ENCODE measurements around the gene TMEM222. TPM values are rescaled to one million over a fixed set of nuclear protein-coding genes. Genes with fewer than 3 reads are reported as not detected.

TMEM222 gene
- total and polyA plus RNA-seq, 5 donors from 2014 or later: 26.3 to 71.2 (median 64.3) TPM

GRCh38 chr1:27307874-27308598, 13.9 kb upstream of the TMEM222 start:
- Mint-ChIP-seq H3K9me3 (no peaks in the 10 kb centered on the region), H3K4me3 (no peak overlapping the region), H3K36me3 (peaks cover 17% of the 10 kb centered on the region), H3K4me1 (no peaks in the 10 kb centered on the region), H3K27me3 (peaks cover 4% of the 10 kb centered on the region), H3K27ac (no peak overlapping the region)
- peaks cover 21% of the 10 kb centered on the region for H3K36me3 ChIP-seq (ENCODE audit: control insufficient read depth, insufficient read depth, low read length)
- DNase-seq: no peak
- no peaks in the 10 kb centered on the region for H3K4me1 ChIP-seq (ENCODE audit: control insufficient read depth, insufficient read depth, low read length, poor library complexity, severe bottlenecking)
- no peaks in the 10 kb centered on the region for H3K27me3 ChIP-seq (ENCODE audit: control insufficient read depth, insufficient read depth, low read length)
- ATAC-seq (ENCODE audit: low read depth in 2 of 2): no peak
- no peaks in the 10 kb centered on the region for H3K9me3 ChIP-seq (ENCODE audit: control insufficient read depth in 2 of 2, low read length in 2 of 2)
- H3K4me3 ChIP-seq (ENCODE audit: low read depth, low read length): no peak overlapping the region
- H3K27ac ChIP-seq (ENCODE audit: insufficient read depth, low read length, poor library complexity, severe bottlenecking): no peak overlapping the region

DNA sequence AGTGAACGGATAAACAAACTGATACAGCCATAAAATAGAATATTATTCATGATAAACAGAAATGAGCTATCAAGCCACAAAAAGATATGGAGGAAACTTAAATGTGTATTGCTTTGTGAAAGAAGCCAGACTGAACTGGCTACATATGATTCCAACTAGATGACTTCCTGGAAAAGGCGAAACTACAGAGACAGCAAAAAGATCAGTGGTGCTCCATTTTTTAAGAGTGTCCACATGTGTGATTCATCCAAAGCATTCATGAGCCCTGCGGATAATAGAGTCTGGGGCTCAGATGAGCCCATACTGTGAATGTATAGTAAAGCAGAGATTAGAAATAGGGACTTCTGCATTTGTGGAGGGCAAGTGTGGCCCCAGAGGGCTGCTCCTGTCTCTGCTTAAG, 7.8 kb upstream of the TMEM222 start:
- Histone ChIP-seq H3K27ac (ENCODE audit: insufficient read depth, low read length, poor library complexity, severe bottlenecking) (no peak overlapping the region), H3K27me3 (ENCODE audit: control insufficient read depth, insufficient read depth, low read length) (no peaks in the 10 kb centered on the region), H3K9me3 (ENCODE audit: control insufficient read depth in 2 of 2, low read length in 2 of 2) (no peaks in the 10 kb centered on the region), H3K36me3 (ENCODE audit: control insufficient read depth, insufficient read depth, low read length) (no peaks in the 10 kb centered on the region), H3K4me3 (ENCODE audit: low read depth, low read length) (no peak overlapping the region), H3K4me1 (ENCODE audit: control insufficient read depth, insufficient read depth, low read length, poor library complexity, severe bottlenecking) (no peaks in the 10 kb centered on the region)
- Mint-ChIP-seq H3K27ac (peak overlapping the region in 1 of 3 donors; percentile 51), H3K4me3 (no peak overlapping the region), H3K36me3 (peaks cover 7% of the 10 kb centered on the region), H3K27me3 (peaks cover 12% of the 10 kb centered on the region), H3K9me3 (no peaks in the 10 kb centered on the region), H3K4me1 (peaks cover 0 to 2% (median 0%) of the 10 kb centered on the region in 4 donors)
- ATAC-seq (ENCODE audit: low read depth in 2 of 2) (no peak), DNase-seq (no peak)

DNA sequence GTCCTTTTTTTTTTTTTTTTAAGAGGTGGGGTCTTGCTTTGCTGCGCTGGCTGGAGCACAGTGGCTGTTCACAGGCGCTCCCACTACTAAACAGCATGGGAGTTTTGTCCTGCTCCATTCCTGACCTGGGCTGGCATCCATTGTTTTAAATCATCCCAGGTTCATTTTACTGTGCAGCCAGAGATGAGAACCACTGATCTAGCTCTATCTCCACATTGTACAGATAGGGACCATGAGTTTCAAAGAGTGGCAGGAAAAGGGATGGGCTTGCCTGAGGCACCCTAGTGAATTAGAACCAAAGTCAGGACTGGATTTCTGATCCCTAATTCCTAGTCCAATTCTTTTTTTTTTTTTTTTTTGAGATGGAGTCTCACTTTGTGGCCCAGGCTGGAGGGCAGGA, 7.2 kb upstream of the TMEM222 start:
- no peak overlapping the region for H3K27ac Mint-ChIP-seq
- DNase-seq: no peak
- peaks cover 7% of the 10 kb centered on the region for H3K36me3 Mint-ChIP-seq
- Histone ChIP-seq H3K36me3 (ENCODE audit: control insufficient read depth, insufficient read depth, low read length) (no peaks in the 10 kb centered on the region), H3K4me1 (ENCODE audit: control insufficient read depth, insufficient read depth, low read length, poor library complexity, severe bottlenecking) (no peaks in the 10 kb centered on the region), H3K4me3 (ENCODE audit: low read depth, low read length) (no peak overlapping the region), H3K9me3 (ENCODE audit: control insufficient read depth in 2 of 2, low read length in 2 of 2) (no peaks in the 10 kb centered on the region), H3K27ac (ENCODE audit: insufficient read depth, low read length, poor library complexity, severe bottlenecking) (no peak overlapping the region), H3K27me3 (ENCODE audit: control insufficient read depth, insufficient read depth, low read length) (peaks cover 2% of the 10 kb centered on the region)
- no peak for ATAC-seq (ENCODE audit: low read depth in 2 of 2)
- H3K27me3 Mint-ChIP-seq: peaks cover 12% of the 10 kb centered on the region
- peaks cover 0 to 2% (median 0%) of the 10 kb centered on the region in 4 donors for H3K4me1 Mint-ChIP-seq
- H3K4me3 Mint-ChIP-seq: no peak overlapping the region
- H3K9me3 Mint-ChIP-seq: no peaks in the 10 kb centered on the region

DNA sequence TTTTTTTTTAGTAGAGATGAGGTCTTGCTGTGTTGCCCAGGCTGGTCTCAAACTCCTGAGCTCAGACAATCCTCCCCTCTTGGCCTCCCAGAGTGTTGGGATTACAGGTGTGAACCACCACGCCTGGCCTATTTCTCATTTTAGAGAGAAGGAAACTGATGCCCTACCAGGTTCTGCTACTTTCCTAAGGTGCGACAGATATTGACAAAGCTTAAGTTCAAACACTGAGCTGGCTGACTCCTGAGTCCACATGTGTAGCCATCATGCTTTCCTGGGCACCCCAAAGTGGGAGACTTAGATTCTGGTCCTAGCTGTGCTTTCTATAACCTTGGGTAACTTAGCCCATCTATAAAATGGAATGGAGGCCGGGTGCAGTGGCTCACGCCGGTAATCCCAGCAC, 5.1 kb upstream of the TMEM222 start:
- H3K4me1 ChIP-seq (ENCODE audit: control insufficient read depth, insufficient read depth, low read length, poor library complexity, severe bottlenecking): no peaks in the 10 kb centered on the region
- no peak for ATAC-seq (ENCODE audit: low read depth in 2 of 2)
- H3K27ac ChIP-seq (ENCODE audit: insufficient read depth, low read length, poor library complexity, severe bottlenecking): no peak overlapping the region
- peaks cover 20% of the 10 kb centered on the region for H3K27me3 Mint-ChIP-seq
- H3K36me3 ChIP-seq (ENCODE audit: control insufficient read depth, insufficient read depth, low read length): no peaks in the 10 kb centered on the region
- peaks cover 3 to 10% (median 6%) of the 10 kb centered on the region in 4 donors for H3K4me1 Mint-ChIP-seq
- H3K36me3 Mint-ChIP-seq: no peaks in the 10 kb centered on the region
- H3K27ac Mint-ChIP-seq: no peak overlapping the region
- H3K9me3 Mint-ChIP-seq: no peaks in the 10 kb centered on the region
- peaks cover 2% of the 10 kb centered on the region for H3K27me3 ChIP-seq (ENCODE audit: control insufficient read depth, insufficient read depth, low read length)
- no peak overlapping the region for H3K4me3 Mint-ChIP-seq
- H3K4me3 ChIP-seq (ENCODE audit: low read depth, low read length): no peak overlapping the region
- no peak for DNase-seq
- no peaks in the 10 kb centered on the region for H3K9me3 ChIP-seq (ENCODE audit: control insufficient read depth in 2 of 2, low read length in 2 of 2)

DNA sequence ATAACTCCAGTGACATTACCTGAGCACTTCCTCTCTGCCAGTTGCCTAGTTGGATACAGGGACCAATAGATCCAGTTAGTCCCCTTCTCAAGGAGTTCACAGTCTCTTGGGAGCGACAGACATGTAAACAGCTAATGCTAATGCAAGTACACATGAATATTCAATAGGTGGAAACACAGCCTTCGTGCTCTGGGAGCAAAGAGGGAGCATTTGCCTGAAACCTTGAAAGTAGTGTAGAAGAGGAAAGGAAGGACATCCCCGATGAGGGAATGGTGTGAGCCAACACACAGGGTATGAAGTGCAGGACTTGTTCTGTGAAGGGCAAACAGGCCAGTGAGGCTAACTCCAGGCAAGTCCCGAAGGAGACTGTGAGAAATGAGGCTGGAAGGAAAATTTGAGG, 3.8 kb upstream of the TMEM222 start:
- ATAC-seq (ENCODE audit: low read depth in 2 of 2): no peak

DNA sequence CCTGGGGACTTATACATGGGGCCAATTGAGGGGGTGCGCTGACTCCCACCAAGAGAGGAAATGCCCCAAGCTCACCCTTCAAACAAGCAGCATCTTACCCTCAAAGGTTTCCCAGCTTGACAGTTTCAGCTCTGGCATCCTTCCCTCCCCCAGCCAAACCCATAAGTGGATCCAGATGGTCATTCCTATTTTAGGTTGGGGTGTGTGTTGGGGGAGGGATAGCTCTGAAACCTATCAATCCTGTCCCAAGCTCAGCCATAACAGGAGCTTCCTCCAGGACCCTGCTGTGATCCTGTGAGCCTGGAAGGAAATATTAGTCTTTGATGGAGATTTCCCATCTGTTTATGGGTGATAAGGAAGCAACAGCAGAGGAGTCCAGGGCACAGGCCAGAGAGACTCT, 3.4 kb upstream of the TMEM222 start:
- Mint-ChIP-seq H3K27ac (peak overlapping the region in 1 of 3 donors; percentile 74), H3K4me1 (peaks cover 5 to 21% (median 11%) of the 10 kb centered on the region in 4 donors), H3K9me3 (no peaks in the 10 kb centered on the region), H3K36me3 (peaks cover under 1% of the 10 kb centered on the region), H3K4me3 (no peak overlapping the region), H3K27me3 (peaks cover 19% of the 10 kb centered on the region)
- Histone ChIP-seq H3K9me3 (ENCODE audit: control insufficient read depth in 2 of 2, low read length in 2 of 2) (no peaks in the 10 kb centered on the region), H3K27ac (ENCODE audit: insufficient read depth, low read length, poor library complexity, severe bottlenecking) (no peak overlapping the region), H3K4me1 (ENCODE audit: control insufficient read depth, insufficient read depth, low read length, poor library complexity, severe bottlenecking) (peaks cover 13% of the 10 kb centered on the region), H3K36me3 (ENCODE audit: control insufficient read depth, insufficient read depth, low read length) (no peaks in the 10 kb centered on the region), H3K27me3 (ENCODE audit: control insufficient read depth, insufficient read depth, low read length) (peaks cover 2% of the 10 kb centered on the region), H3K4me3 (ENCODE audit: low read depth, low read length) (no peak overlapping the region)
- ATAC-seq (ENCODE audit: low read depth in 2 of 2) (no peak), DNase-seq (no peak)

More for the DNA sequence above, 3.8 kb upstream of the TMEM222 start:
- no peak for DNase-seq
- Histone ChIP-seq H3K36me3 (ENCODE audit: control insufficient read depth, insufficient read depth, low read length) (no peaks in the 10 kb centered on the region), H3K27me3 (ENCODE audit: control insufficient read depth, insufficient read depth, low read length) (peaks cover 2% of the 10 kb centered on the region), H3K4me3 (ENCODE audit: low read depth, low read length) (no peak overlapping the region), H3K9me3 (ENCODE audit: control insufficient read depth in 2 of 2, low read length in 2 of 2) (no peaks in the 10 kb centered on the region), H3K27ac (ENCODE audit: insufficient read depth, low read length, poor library complexity, severe bottlenecking) (no peak overlapping the region), H3K4me1 (ENCODE audit: control insufficient read depth, insufficient read depth, low read length, poor library complexity, severe bottlenecking) (peaks cover 9% of the 10 kb centered on the region)
- Mint-ChIP-seq H3K36me3 (no peaks in the 10 kb centered on the region), H3K27ac (peak overlapping the region in 2 of 3 donors; percentile 9 to 74), H3K27me3 (peaks cover 19% of the 10 kb centered on the region), H3K4me3 (no peak overlapping the region), H3K9me3 (no peaks in the 10 kb centered on the region), H3K4me1 (peaks cover 5 to 17% (median 10%) of the 10 kb centered on the region in 4 donors)

DNA sequence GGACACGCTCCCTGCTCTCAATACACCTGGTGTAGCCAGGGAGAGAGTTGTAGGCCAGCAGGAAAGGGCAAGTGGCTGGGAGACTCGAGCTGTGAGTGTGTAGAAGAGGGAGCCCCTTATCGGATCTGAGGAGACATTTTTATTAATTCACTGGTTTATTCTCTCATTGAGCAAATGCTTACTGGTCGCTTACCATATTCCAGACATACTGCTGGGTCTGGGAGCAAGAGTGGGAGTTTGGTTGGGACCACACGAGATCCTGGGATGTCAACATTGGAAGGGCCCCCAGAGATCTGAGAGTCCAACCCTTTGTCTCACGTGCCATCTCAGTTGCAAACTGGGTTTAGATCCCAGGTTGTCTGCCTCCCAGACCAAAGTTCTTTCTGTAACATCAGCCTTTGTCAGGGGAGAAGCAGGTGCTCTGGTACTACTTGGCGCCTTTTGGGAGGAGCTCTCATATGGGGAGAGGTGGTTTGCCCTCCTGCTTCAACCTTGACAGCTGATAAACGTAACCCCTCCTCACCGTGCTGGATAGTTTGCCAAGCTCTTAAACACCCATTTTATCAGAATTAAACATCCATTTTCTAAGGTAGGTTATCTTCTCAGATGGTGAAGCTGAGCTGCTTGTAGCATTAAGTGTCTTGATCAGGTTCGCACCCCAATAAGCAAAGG, 742 bp downstream of the TMEM222 start:
- peaks cover 30% of the 10 kb centered on the region for H3K4me1 ChIP-seq (ENCODE audit: control insufficient read depth, insufficient read depth, low read length, poor library complexity, severe bottlenecking)
- Mint-ChIP-seq H3K4me1 (peaks cover 10 to 59% (median 40%) of the 10 kb centered on the region in 4 donors), H3K4me3 (peak overlapping the region; percentile 91 to 98 (median 96)), H3K9me3 (no peaks in the 10 kb centered on the region), H3K27ac (peak overlapping the region; percentile 48 to 94 (median 92)), H3K36me3 (peaks cover 17% of the 10 kb centered on the region), H3K27me3 (peaks cover 18% of the 10 kb centered on the region)
- peaks cover 2% of the 10 kb centered on the region for H3K27me3 ChIP-seq (ENCODE audit: control insufficient read depth, insufficient read depth, low read length)
- DNase-seq: peak in 1 of 3 donors; percentile 28
- H3K4me3 ChIP-seq (ENCODE audit: low read depth, low read length): peak overlapping the region; percentile 97
- ATAC-seq (ENCODE audit: low read depth in 2 of 2): no peak
- peak overlapping the region; percentile 90 for H3K27ac ChIP-seq (ENCODE audit: insufficient read depth, low read length, poor library complexity, severe bottlenecking)
- H3K9me3 ChIP-seq (ENCODE audit: control insufficient read depth in 2 of 2, low read length in 2 of 2): no peaks in the 10 kb centered on the region
- H3K36me3 ChIP-seq (ENCODE audit: control insufficient read depth, insufficient read depth, low read length): peaks cover 23% of the 10 kb centered on the region
